Fibroblast of mammary gland (primary cell): ENCODE results near the gene CBLB.

Experiments
- DNase-seq: peaks from one replicate; pipeline ENCODE4 v3.0.0-alpha.2; 2010; ENCODE audit warnings: low read depth
- H3K4me3 ChIP-seq: 2 replicates; pipeline ENCODE4 v1.5.1; 2011; ENCODE audit warnings: low read depth, mild to moderate bottlenecking, low read length, moderate library complexity; ENCODE audit not compliant: control insufficient read depth
- TF ChIP-seq, protein P1 (sequence below): conservative IDR thresholded peaks from 2 replicates; pipeline ENCODE4 v1.5.1; 2011; ENCODE audit warnings: low read depth, low read length, inconsistent platforms; ENCODE audit not compliant: control insufficient read depth, insufficient read depth

Gene CBLB

DNA sequence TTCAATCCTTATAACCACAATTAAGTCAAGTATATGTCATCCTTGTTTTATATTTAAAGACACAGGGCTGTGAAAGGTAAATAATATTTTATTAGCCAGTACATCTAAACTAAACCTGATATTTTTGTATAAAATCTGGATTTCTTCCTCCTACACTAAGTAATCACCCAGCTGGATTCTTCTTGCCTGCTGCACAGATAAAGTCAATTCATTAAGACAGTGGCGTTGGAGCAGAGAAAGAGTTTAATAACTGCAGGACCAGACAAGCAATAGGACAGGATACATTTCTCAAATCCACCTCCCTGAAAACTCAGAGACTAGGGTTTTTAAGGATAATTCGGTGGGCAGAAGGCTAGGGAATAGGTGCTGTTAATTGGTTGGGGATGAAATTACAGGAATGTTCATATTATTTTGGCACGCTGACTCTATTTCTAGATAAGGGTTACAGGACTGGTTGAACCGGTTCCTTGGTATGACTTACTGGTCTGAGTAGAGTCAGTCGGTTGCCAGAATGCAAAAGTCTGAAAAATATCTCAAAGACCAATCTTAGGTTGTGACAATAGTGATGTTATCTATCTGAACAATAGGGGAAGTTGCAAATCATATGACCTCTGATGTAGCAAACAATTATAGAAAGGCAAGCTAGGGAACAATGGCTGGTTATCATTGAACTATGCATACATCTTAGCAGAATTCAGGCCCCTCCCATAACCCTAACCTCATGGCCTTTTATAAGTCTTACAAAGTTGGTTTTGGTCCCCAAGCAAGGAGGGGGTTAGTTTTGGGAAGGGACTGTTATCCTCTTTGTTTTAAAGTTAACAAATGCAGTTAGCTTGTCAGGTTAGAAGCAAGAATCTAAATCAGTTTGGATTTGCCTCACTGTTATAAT lies 257.3 kb downstream of the CBLB start:
- no peak for DNase-seq
- no peak overlapping the region for H3K4me3 ChIP-seq
- TF ChIP-seq, protein P1, sequence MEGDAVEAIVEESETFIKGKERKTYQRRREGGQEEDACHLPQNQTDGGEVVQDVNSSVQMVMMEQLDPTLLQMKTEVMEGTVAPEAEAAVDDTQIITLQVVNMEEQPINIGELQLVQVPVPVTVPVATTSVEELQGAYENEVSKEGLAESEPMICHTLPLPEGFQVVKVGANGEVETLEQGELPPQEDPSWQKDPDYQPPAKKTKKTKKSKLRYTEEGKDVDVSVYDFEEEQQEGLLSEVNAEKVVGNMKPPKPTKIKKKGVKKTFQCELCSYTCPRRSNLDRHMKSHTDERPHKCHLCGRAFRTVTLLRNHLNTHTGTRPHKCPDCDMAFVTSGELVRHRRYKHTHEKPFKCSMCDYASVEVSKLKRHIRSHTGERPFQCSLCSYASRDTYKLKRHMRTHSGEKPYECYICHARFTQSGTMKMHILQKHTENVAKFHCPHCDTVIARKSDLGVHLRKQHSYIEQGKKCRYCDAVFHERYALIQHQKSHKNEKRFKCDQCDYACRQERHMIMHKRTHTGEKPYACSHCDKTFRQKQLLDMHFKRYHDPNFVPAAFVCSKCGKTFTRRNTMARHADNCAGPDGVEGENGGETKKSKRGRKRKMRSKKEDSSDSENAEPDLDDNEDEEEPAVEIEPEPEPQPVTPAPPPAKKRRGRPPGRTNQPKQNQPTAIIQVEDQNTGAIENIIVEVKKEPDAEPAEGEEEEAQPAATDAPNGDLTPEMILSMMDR = no peak

DNA sequence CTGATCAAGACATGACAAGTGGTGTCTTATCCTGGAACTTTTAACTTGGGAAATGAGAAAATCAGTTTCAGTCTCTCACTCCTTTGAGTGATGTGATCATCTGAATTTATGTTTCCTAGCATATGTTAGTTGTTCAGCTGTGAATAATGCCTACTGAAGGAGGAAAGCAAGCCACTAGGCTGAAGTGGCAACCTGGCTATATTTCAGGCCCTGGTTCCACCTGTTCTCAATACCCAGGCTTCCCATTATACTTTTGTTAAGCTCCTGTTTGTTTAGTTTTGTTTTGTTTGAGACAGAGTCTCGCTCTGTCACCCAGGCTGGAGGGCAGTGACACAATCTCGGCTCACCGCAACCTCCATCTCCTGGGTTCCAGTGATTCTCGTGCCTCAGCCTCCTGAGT lies 258.3 kb downstream of the CBLB start:
- DNase-seq = no peak
- no peak overlapping the region for H3K4me3 ChIP-seq
- TF ChIP-seq, protein P1 = no peak

DNA sequence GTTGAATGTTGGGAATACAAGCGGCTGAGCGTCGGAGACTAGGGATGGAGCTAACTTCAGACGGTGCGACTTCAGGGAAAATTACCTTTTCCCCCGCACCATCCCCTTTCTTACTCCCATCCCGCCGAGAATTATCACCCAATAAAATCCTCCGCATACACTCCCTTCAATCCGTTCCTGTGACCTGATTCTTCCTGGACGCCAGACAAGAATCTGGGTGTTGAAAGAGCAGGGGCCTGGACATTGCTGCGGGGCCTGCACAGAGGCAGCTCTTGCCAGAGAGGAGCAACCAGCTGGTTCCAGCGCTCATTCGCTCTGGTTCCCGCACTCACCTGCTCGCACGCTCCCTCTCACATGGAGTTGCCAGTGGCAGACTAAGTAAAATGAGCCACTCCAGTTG lies 260.2 kb downstream of the CBLB start:
- no peak overlapping the region for H3K4me3 ChIP-seq
- TF ChIP-seq, protein P1 = no peak
- DNase-seq = no peak

DNA sequence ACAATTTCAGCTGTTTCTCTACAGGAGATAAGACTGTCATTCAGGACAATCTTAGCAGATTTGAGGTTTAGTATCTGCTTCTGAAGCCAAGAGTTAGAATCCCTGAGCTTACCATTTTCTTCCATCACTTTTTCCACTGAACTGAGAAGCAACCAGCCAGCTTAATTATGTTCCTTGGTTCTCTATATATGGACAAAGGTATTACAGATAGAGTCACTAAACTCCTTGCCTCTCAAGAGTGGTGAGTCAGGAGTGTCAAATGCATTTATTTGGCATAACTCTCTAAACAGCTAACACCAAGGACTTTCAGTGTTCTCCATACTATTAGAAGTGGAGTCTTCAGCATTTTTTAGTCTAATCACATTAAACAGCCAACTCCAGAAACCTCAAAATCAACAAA lies 262.8 kb downstream of the CBLB start:
- H3K4me3 ChIP-seq = no peak overlapping the region
- TF ChIP-seq, protein P1 = no peak
- DNase-seq = peak; percentile 40
